Naive B cell (primary cell): ENCODE results near the gene OR5H6. TPM values are rescaled to one million over a fixed set of nuclear protein-coding genes. Genes with fewer than 3 reads are reported as not detected.

ENCODE experiments used
- ATAC-seq, 2 donors: fragments of 150-1000 bp; cut with Tn5 transposase; 2 replicates each; pipeline ENCODE4 v1.10.0; 2021; ENCODE audit warnings: low read depth in 2 of 2, mild to moderate bottlenecking in 2 of 2, moderate library complexity in 2 of 2
- DNase-seq: peaks from one replicate; pipeline ENCODE4 v3.0.0; 2022
- H3K27ac Mint-ChIP-seq, 6 donors: one replicate each; pipeline ENCODE4 v1.8.0; 2020 to 2022; ENCODE audit warnings: mild to moderate bottlenecking in 6 of 6, mixed read lengths in 6 of 6, moderate library complexity in 5 of 6, inconsistent platforms in 2 of 6
- H3K27me3 Mint-ChIP-seq, 3 donors: one replicate each; pipeline ENCODE4 v1.8.0; 2021 to 2022; ENCODE audit warnings: mixed read lengths in 3 of 3, mild to moderate bottlenecking in 1 of 3
- H3K36me3 Mint-ChIP-seq, 2 donors: one replicate each; pipeline ENCODE4 v1.8.0; 2020 to 2022; ENCODE audit warnings: mixed read lengths in 2 of 2, inconsistent platforms in 1 of 2, mild to moderate bottlenecking in 1 of 2
- H3K4me1 Mint-ChIP-seq, 3 donors: one replicate each; pipeline ENCODE4 v1.8.0; 2020 to 2022; ENCODE audit warnings: mixed read lengths in 3 of 3, inconsistent platforms in 1 of 3, mild to moderate bottlenecking in 1 of 3, moderate library complexity in 1 of 3
- H3K4me3 Mint-ChIP-seq, 8 donors: one replicate each; pipeline ENCODE4 v1.8.0; 2020 to 2022; ENCODE audit warnings: mild to moderate bottlenecking in 8 of 8, mixed read lengths in 8 of 8, moderate library complexity in 8 of 8, inconsistent platforms in 2 of 8
- H3K9me3 Mint-ChIP-seq, 7 donors: one replicate each; pipeline ENCODE4 v1.8.0; 2020 to 2022; ENCODE audit warnings: mixed read lengths in 7 of 7, mild to moderate bottlenecking in 5 of 7, inconsistent platforms in 2 of 7, moderate library complexity in 1 of 7
- polyA plus RNA-seq, 6 donors: library from polyadenylated mRNA; unstranded; fragments of 300-500 nt; fragmentation: Illumina TruSeq; gene quantifications; one replicate each; pipeline ENCODE4 v1.2.3, GENCODE V29; 2021; ENCODE audit warnings: low read depth in 6 of 6

OR5H6 gene
- polyA plus RNA-seq, 6 donors from 2014 or later: not detected

GRCh38 chr3:98274914-98275313, 10.9 kb downstream of the OR5H6 start:
- Mint-ChIP-seq H3K9me3 (peaks cover 5 to 18% (median 11%) of the 10 kb centered on the region in 7 donors), H3K4me3 (no peak overlapping the region), H3K36me3 (peaks cover 5 to 11% of the 10 kb centered on the region in 2 donors), H3K27me3 (no peaks in the 10 kb centered on the region), H3K4me1 (no peaks in the 10 kb centered on the region), H3K27ac (no peak overlapping the region)
- ATAC-seq (no peak), DNase-seq (no peak)

- Mint-ChIP-seq H3K4me1 (no peaks in the 10 kb centered on the region), H3K9me3 (peaks cover 0 to 2% (median 0%) of the 10 kb centered on the region in 7 donors), H3K27ac (no peak within 1 kb of the TSS), H3K36me3 (no peaks in the 10 kb centered on the region), H3K4me3 (no peak within 1 kb of the TSS), H3K27me3 (no peaks in the 10 kb centered on the region)
- ATAC-seq (no peak), DNase-seq (no peak)
Observed at GRCh38 chr3:98282205-98282604, 18.2 kb downstream of the OR5H6 start, which contains the start of gene OR5H2. Gene OR5H2 (plus strand): TSS chr3:98282505. CDS start chr3:98282903, 398 bp downstream.

GRCh38 chr3:98290916-98291315, 26.9 kb downstream of the OR5H6 start:
- ATAC-seq (no peak), DNase-seq (no peak)
- Mint-ChIP-seq H3K9me3 (peaks cover 0 to 8% (median 3%) of the 10 kb centered on the region in 7 donors), H3K4me1 (no peaks in the 10 kb centered on the region), H3K27ac (no peak overlapping the region), H3K36me3 (no peaks in the 10 kb centered on the region), H3K4me3 (no peak overlapping the region), H3K27me3 (no peaks in the 10 kb centered on the region)

GRCh38 chr3:98291332-98291957, 27.4 kb downstream of the OR5H6 start:
- Mint-ChIP-seq H3K9me3 (peaks cover 0 to 11% (median 3%) of the 10 kb centered on the region in 7 donors), H3K27me3 (no peaks in the 10 kb centered on the region), H3K4me3 (no peak overlapping the region), H3K4me1 (no peaks in the 10 kb centered on the region), H3K36me3 (no peaks in the 10 kb centered on the region), H3K27ac (no peak overlapping the region)
- ATAC-seq (no peak), DNase-seq (no peak)

Other genes starting within 250 kb of the OR5H6 start
- gene GABRR3, start 228.9 kb upstream of the OR5H6 start, polyA plus RNA-seq: not detected
- not detected for gene OR5AC2, start 177.1 kb upstream of the OR5H6 start, polyA plus RNA-seq
- gene OR5H1, start 133.5 kb upstream of the OR5H6 start, polyA plus RNA-seq: not detected
- gene OR5H14, start 116.8 kb upstream of the OR5H6 start, polyA plus RNA-seq: not detected
- not detected for gene OR5H15, start 97.5 kb upstream of the OR5H6 start, polyA plus RNA-seq
- not detected for gene OR5H2, start 18.3 kb downstream of the OR5H6 start, polyA plus RNA-seq
- not detected for gene OR5K4, start 89.6 kb downstream of the OR5H6 start, polyA plus RNA-seq
- not detected for gene OR5K3, start 126.4 kb downstream of the OR5H6 start, polyA plus RNA-seq
- not detected for gene OR5K1, start 199.0 kb downstream of the OR5H6 start, polyA plus RNA-seq
- gene OR5K2, start 233.4 kb downstream of the OR5H6 start, polyA plus RNA-seq: not detected